HL-60 (cell line): ENCODE measurements around the gene DDX24.

Source experiments
- DNase-seq, 2 experiments: peaks; one replicate each; pipeline ENCODE4 v3.0.0-alpha.2; 2010 to 2020; ENCODE audit warnings: low read depth in 1 of 2, low spot score in 1 of 2
- H3K27ac ChIP-seq: fragments of 250-450 bp; sonication (Bioruptor Pico); replicated peaks from 2 replicates; pipeline ENCODE4 v1.5.1; 2020; ENCODE audit warnings: mild to moderate bottlenecking, moderate library complexity
- H3K27me3 ChIP-seq: fragments of 250-450 bp; sonication (Bioruptor Pico); 2 replicates; pipeline ENCODE4 v1.5.1; 2021; ENCODE audit warnings: mild to moderate bottlenecking, moderate library complexity; ENCODE audit not compliant: insufficient read depth, poor library complexity, severe bottlenecking
- H3K4me3 ChIP-seq: replicated peaks from 2 replicates; pipeline ENCODE4 v1.5.1; 2011; ENCODE audit warnings: mild to moderate bottlenecking, control low read depth, low read length; ENCODE audit not compliant: insufficient read depth
- CTCF ChIP-seq: IDR thresholded peaks from one replicate; pipeline ENCODE4 v1.5.1; 2011; ENCODE audit warnings: low read length, control low read depth, inconsistent platforms; ENCODE audit not compliant: insufficient read depth
- GABPA ChIP-seq: IDR thresholded peaks from 2 replicates; pipeline ENCODE4 v1.6.1; 2012; ENCODE audit warnings: low read depth
- POLR2AphosphoS5 ChIP-seq: IDR thresholded peaks from 2 replicates; pipeline ENCODE4 v1.6.1; 2012; ENCODE audit warnings: low read depth
- REST ChIP-seq: IDR thresholded peaks from 2 replicates; pipeline ENCODE4 v1.6.1; 2012; ENCODE audit warnings: low read depth; ENCODE audit not compliant: insufficient replicate concordance
- SPI1 ChIP-seq: IDR thresholded peaks from 2 replicates; pipeline ENCODE4 v1.6.1; 2012; ENCODE audit warnings: low read depth, mild to moderate bottlenecking, borderline replicate concordance

Gene DDX24

GRCh38 chr14:94028450-94028826 is 52.6 kb downstream of the DDX24 start:
- H3K27me3 ChIP-seq = no peaks in the 10 kb centered on the region
- TF ChIP-seq GABPA (no peak), POLR2AphosphoS5 (no peak), CTCF (no peak), REST (no peak), SPI1 (no peak)
- H3K4me3 ChIP-seq = no peak overlapping the region
- DNase-seq = no peak
- H3K27ac ChIP-seq = no peak overlapping the region

- no peak overlapping the region for H3K27ac ChIP-seq
- no peak for TF ChIP-seq REST
- TF ChIP-seq GABPA = no peak
- TF ChIP-seq POLR2AphosphoS5 = no peak
- TF ChIP-seq CTCF = no peak
- no peak for TF ChIP-seq SPI1
- no peaks in the 10 kb centered on the region for H3K27me3 ChIP-seq
- no peak overlapping the region for H3K4me3 ChIP-seq
- no peak for DNase-seq
These were observed 53.2 kb downstream of the DDX24 start for GRCh38 chr14:94027566-94028449.

- no peak for TF ChIP-seq GABPA
- no peak for TF ChIP-seq CTCF
- no peak for TF ChIP-seq SPI1
- TF ChIP-seq POLR2AphosphoS5 = no peak
- TF ChIP-seq REST = no peak
- no peak overlapping the region for H3K27ac ChIP-seq
These were observed 54.0 kb downstream of the DDX24 start for GRCh38 chr14:94026889-94027469.

More at GRCh38 chr14:94026889-94027469, 54.0 kb downstream of the DDX24 start:
- Histone ChIP-seq H3K4me3 (peak overlapping the region; percentile 63), H3K27me3 (no peaks in the 10 kb centered on the region)
- DNase-seq = no peak
